ENCODE results near the gene CDK5RAP2. TPM values are rescaled to one million over a fixed set of nuclear protein-coding genes. Genes with fewer than 3 reads are reported as not detected.

The CDK5RAP2 gene
- total and polyA plus RNA-seq, 10 donors = 19.5 to 93.7 (median 61.9) TPM

GRCh38 chr9:120392245-120392644, 187.7 kb downstream of the CDK5RAP2 start:
- DNase-seq = no peak
- TF ChIP-seq POLR2AphosphoS5 (IDR thresholded peaks at IDR 0.05) (no peak), POLR2A (IDR thresholded peaks at IDR 0.05) (no peak), CTCF (IDR thresholded peaks at IDR 0.05 in 8 of 11, conservative IDR thresholded peaks at IDR 0.05 in 3 of 11) (no peak)
- H3K9me3 ChIP-seq = no peaks in the 10 kb centered on the region
- WGBS, 5 donors = 95 to 98% (median 96%) methylated on average over 5 of the region's 5 CpGs
- no peak overlapping the region for H3K4me3 ChIP-seq
- peaks cover 0 to 32% (median 0%) of the 10 kb centered on the region in 6 donors for H3K4me1 ChIP-seq
- intact Hi-C loops (cut with DNase I; ENCODE audit: low total_unique reads) = no loop called here
- peaks cover 0 to 100% (median 81%) of the 10 kb centered on the region in 6 donors for H3K36me3 ChIP-seq
- H3K27me3 ChIP-seq (replicated peaks in 1 of 7) = no peaks in the 10 kb centered on the region
- H3K27ac ChIP-seq = no peak overlapping the region

DNA sequence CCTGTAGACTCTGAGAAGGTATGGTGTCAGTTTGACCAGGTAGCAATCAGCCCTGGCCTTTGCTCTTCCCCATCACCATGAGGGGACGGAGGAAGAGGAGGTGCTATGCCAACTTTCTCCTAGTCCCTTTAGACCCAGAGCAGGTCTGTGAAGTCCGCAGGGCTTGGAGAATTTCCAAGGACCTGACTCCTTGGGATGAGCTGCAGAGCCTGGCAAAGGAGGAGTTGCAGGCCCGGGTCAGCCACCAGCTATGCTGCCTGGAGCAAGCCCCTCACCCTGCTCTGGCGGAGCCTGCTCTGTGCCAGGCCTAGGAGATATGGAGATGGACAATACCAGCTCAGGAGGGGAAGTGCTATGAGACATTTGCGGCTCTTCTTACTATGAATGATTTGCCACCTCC, 188.3 kb downstream of the CDK5RAP2 start:
- no peak for DNase-seq
- no peak overlapping the region for H3K4me3 ChIP-seq
- intact Hi-C loops (cut with DNase I; ENCODE audit: low total_unique reads) = no loop called here
- 94 to 98% (median 97%) methylated on average over 5 of the region's 5 CpGs for WGBS, 5 donors
- no peaks in the 10 kb centered on the region for H3K9me3 ChIP-seq
- peaks cover 0 to 100% (median 77%) of the 10 kb centered on the region in 6 donors for H3K36me3 ChIP-seq
- H3K4me1 ChIP-seq = peaks cover 0 to 30% (median 0%) of the 10 kb centered on the region in 6 donors
- no peak for TF ChIP-seq CTCF (IDR thresholded peaks at IDR 0.05 in 8 of 11, conservative IDR thresholded peaks at IDR 0.05 in 3 of 11)
- no peak for TF ChIP-seq POLR2AphosphoS5 (IDR thresholded peaks at IDR 0.05)
- no peak for TF ChIP-seq POLR2A (IDR thresholded peaks at IDR 0.05)
- no peak overlapping the region for H3K27ac ChIP-seq
- H3K27me3 ChIP-seq (replicated peaks in 1 of 7) = no peaks in the 10 kb centered on the region

DNA sequence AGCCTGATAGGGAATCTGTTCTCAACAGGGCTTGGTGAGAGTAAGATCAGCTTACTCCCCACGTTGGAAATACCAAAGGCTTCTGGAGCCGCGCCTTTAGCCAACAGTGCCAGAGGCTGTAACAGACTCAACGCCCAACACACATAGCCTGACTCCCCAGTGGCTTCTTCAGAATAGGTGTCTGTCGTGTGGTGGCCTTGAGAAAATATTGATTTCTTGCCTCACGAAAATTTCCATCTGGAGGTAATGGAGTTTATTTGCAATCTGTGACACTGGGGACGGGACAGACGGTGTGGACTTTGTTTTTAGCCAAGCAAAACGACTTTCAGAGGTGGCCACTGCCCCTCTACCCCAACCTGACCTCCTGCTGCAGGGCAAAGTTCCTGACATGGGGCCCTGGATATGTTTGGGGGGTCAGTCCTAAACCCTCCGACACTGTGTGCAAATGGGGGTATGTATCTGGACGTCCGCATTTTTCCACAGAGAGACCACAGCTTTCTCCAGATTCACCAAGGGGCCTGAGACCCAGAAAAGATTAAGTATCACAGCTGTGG, 189.3 kb downstream of the CDK5RAP2 start:
- H3K4me3 ChIP-seq = no peak overlapping the region
- DNase-seq = no peak
- no peak overlapping the region for H3K27ac ChIP-seq
- WGBS, 5 donors = 93 to 96% (median 95%) methylated on average over 8 to 12 of the region's 12 CpGs
- intact Hi-C loops (cut with DNase I; ENCODE audit: low total_unique reads) = no loop called here
- peaks cover 0 to 31% (median 4%) of the 10 kb centered on the region in 6 donors for H3K4me1 ChIP-seq
- TF ChIP-seq CTCF (IDR thresholded peaks at IDR 0.05 in 8 of 11, conservative IDR thresholded peaks at IDR 0.05 in 3 of 11) (no peak), POLR2A (IDR thresholded peaks at IDR 0.05) (no peak), POLR2AphosphoS5 (IDR thresholded peaks at IDR 0.05) (no peak)
- no peaks in the 10 kb centered on the region for H3K9me3 ChIP-seq
- no peaks in the 10 kb centered on the region for H3K27me3 ChIP-seq (replicated peaks in 1 of 7)
- peaks cover 0 to 99% (median 72%) of the 10 kb centered on the region in 6 donors for H3K36me3 ChIP-seq

DNA sequence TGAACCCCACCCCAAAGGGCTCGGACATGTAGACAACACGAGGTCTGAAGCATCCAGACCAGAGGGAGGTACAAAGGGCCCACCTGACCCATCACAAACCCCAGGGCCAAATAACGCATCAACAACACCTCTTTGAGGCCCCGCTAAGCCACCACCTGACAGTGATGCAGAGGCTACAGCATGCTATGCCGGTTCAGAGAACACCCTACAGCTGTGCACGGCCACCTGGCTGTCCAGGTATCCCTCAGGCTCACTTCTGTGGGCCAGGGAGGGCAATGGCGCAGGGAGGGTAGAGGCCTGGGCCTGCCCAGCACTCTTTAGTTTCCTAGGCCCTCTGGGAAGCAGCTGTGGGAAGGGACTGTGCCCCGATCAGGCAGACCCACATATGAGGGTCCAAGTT, 190.1 kb downstream of the CDK5RAP2 start:
- Histone ChIP-seq H3K27ac (no peak overlapping the region), H3K4me1 (peaks cover 0 to 25% (median 4%) of the 10 kb centered on the region in 6 donors), H3K9me3 (no peaks in the 10 kb centered on the region), H3K36me3 (peaks cover 0 to 90% (median 69%) of the 10 kb centered on the region in 6 donors), H3K4me3 (no peak overlapping the region), H3K27me3 (replicated peaks in 1 of 7) (no peaks in the 10 kb centered on the region)
- 90 to 100% (median 97%) methylated on average over 3 to 8 of the region's 8 CpGs for WGBS, 5 donors
- TF ChIP-seq CTCF (IDR thresholded peaks at IDR 0.05 in 8 of 11, conservative IDR thresholded peaks at IDR 0.05 in 3 of 11) = no peak
- TF ChIP-seq POLR2AphosphoS5 (IDR thresholded peaks at IDR 0.05) = peak in 1 of 3 donors; percentile 23
- no peak for TF ChIP-seq POLR2A (IDR thresholded peaks at IDR 0.05)
- no peak for DNase-seq
- intact Hi-C loops (cut with DNase I; ENCODE audit: low total_unique reads) = no loop called here

Measured in spleen (tissue), 11 donors.